Chondrocyte (in vitro differentiated cells): ENCODE data around the gene PTPN5. TPM values are rescaled to one million over a fixed set of nuclear protein-coding genes. Genes with fewer than 3 reads are reported as not detected.

Source experiments
- DNase-seq: peaks from one replicate; pipeline ENCODE4 v3.0.0; 2021; ENCODE audit warnings: mixed read lengths, low spot score
- H3K27ac Mint-ChIP-seq: one replicate; pipeline ENCODE4 v1.8.0; 2021; ENCODE audit warnings: mild to moderate bottlenecking, moderate library complexity, mixed read lengths; ENCODE audit not compliant: unreplicated experiment
- H3K27me3 Mint-ChIP-seq: 2 replicates; pipeline ENCODE4 v1.8.0; 2021; ENCODE audit warnings: low read depth, mixed read lengths
- H3K36me3 Mint-ChIP-seq: 2 replicates; pipeline ENCODE4 v1.8.0; 2021; ENCODE audit warnings: low read depth, mixed read lengths
- H3K4me1 Mint-ChIP-seq: 2 replicates; pipeline ENCODE4 v1.8.0; 2021; ENCODE audit warnings: low read depth, mild to moderate bottlenecking, mixed read lengths
- H3K4me3 Mint-ChIP-seq: one replicate; pipeline ENCODE4 v1.8.0; 2021; ENCODE audit warnings: mild to moderate bottlenecking, moderate library complexity, mixed read lengths; ENCODE audit not compliant: unreplicated experiment
- H3K9me3 Mint-ChIP-seq: 2 replicates; pipeline ENCODE4 v1.8.0; 2021; ENCODE audit warnings: low read depth, mixed read lengths
- total RNA-seq: library from RNA; stranded (reverse); gene quantifications from 3 replicates; pipeline ENCODE4 v1.2.1, GENCODE V29; 2021
- TF ChIP-seq, protein P1 (sequence below): fragments of 200-600 bp; sonication (generic); IDR thresholded peaks from 2 replicates; pipeline ENCODE4 v1.5.0; 2021; ENCODE audit warnings: antibody characterized with exemption, mild to moderate bottlenecking, moderate library complexity

PTPN5 gene
- total RNA-seq, 1 donor from 2014 or later: not detected

DNA sequence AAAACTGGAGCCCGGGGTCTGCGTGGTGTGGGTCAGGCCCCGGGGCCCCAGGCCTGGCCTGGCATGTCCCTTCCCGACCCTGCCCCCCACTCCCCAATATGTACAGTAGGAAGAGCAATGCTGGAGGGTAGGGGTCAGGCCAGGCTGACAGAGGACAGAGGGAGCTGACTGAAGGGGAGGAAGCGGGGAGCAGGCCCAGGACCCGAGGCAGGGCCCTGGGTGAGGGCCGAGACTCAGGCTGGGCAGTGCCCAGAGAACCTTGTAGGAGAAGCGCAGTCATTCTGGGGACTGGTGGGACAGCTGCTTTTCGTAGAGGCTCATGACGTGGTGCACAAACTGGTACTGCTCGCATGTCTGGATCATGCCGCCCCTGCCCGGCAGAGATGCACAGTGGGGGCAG is 62.9 kb downstream of the PTPN5 start:
- Mint-ChIP-seq H3K36me3 (no peaks in the 10 kb centered on the region), H3K4me3 (no peak overlapping the region)

DNA sequence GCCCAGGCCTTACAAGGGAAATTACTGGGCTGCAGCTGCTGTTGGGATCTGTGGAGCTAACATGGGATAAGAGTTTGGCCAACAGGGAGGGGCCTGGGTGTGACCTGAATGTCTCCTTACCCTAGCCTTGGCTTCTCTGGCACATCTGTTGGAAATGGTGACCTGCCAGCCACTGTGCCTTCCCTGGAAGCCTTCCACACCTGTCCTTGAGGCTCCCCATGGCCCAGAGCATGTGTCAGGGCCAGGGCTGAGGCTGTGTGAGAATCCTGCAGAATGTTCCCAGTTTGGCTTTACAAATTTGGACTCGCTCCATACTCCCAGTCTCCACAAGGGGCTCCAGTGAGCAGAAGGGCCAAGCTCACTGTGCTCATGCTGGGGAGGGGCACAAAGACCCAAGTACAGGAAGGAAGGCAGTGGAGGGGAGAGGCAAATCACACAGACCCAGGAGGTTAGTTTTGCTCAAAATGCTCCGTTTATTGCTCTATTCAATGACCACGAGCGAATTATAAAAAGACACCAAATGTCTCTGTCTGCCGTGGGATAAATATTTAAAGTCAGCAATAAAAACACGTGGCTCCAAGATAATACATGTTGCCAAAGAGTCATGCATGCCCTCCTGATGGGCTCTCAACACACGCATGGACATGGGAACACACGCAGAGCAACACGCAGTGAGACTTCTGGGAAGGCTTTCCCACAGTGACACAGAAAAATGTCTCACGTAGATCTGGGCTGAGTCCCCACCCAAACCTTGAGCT is 63.9 kb downstream of the PTPN5 start:
- DNase-seq: no peak
- Mint-ChIP-seq H3K27me3 (no peaks in the 10 kb centered on the region), H3K36me3 (no peaks in the 10 kb centered on the region)

More for the DNA sequence above, 62.9 kb downstream of the PTPN5 start:
- TF ChIP-seq, protein P1, sequence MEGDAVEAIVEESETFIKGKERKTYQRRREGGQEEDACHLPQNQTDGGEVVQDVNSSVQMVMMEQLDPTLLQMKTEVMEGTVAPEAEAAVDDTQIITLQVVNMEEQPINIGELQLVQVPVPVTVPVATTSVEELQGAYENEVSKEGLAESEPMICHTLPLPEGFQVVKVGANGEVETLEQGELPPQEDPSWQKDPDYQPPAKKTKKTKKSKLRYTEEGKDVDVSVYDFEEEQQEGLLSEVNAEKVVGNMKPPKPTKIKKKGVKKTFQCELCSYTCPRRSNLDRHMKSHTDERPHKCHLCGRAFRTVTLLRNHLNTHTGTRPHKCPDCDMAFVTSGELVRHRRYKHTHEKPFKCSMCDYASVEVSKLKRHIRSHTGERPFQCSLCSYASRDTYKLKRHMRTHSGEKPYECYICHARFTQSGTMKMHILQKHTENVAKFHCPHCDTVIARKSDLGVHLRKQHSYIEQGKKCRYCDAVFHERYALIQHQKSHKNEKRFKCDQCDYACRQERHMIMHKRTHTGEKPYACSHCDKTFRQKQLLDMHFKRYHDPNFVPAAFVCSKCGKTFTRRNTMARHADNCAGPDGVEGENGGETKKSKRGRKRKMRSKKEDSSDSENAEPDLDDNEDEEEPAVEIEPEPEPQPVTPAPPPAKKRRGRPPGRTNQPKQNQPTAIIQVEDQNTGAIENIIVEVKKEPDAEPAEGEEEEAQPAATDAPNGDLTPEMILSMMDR: no peak
- H3K4me1 Mint-ChIP-seq: no peaks in the 10 kb centered on the region
- no peaks in the 10 kb centered on the region for H3K9me3 Mint-ChIP-seq
- no peaks in the 10 kb centered on the region for H3K27me3 Mint-ChIP-seq
- H3K27ac Mint-ChIP-seq: no peak overlapping the region
- no peak for DNase-seq

DNA sequence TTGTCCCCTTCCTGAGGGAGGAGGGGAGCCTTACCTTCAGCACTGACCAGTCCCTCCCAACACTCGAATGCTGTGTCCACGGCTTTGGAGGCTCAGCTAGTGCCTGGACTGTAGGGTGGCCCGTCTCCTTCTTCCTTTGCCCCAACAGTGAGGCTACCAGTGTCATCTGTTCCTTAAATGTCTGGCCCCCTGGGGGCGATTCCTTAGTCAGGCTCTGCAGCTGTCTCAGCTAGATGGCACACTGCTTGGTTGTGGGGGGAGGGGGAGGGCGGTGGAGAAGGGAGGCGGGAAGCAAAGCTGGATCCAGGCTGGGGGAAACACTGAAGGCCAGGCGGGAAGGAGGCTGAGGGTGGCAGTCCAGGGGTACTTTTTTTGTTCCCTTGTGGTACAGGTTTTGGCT is 65.6 kb downstream of the PTPN5 start, which contains the start of gene IGSF22:
IGSF22 (minus strand) TSS at position 149 of the 400 bp plus-strand sequence. CDS start 1,952 bp downstream, outside the sequence.
- Mint-ChIP-seq H3K36me3 (no peaks in the 10 kb centered on the region), H3K27ac (no peak within 1 kb of the TSS), H3K9me3 (no peaks in the 10 kb centered on the region), H3K4me3 (no peak within 1 kb of the TSS), H3K27me3 (no peaks in the 10 kb centered on the region), H3K4me1 (peaks cover 10% of the 10 kb centered on the region)
- DNase-seq: no peak
- TF ChIP-seq, protein P1: no peak

More for the DNA sequence above, 63.9 kb downstream of the PTPN5 start:
- H3K4me3 Mint-ChIP-seq: no peak overlapping the region
- H3K4me1 Mint-ChIP-seq: no peaks in the 10 kb centered on the region
- no peak overlapping the region for H3K27ac Mint-ChIP-seq
- TF ChIP-seq, protein P1: peak; percentile 82
- H3K9me3 Mint-ChIP-seq: no peaks in the 10 kb centered on the region

DNA sequence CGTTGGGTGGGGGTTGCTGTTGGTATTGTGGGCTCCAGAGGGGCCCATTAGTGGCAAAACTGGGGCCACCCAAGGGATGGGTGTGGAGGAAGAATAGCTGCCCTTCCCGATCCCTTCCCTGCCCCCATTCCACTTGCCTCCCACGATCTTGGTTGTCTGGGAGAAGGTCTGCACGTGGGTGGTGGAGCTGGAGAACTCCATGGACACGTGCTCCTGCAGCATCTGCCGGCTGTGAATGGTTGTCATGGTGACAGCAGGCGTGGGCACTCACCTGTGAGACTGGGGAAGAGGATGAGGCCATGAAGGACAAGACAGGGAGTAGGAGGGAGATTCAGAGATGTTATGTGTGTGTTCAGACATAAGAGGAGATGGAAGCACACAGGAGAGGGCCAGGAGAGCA is 67.6 kb downstream of the PTPN5 start:
- Mint-ChIP-seq H3K9me3 (no peaks in the 10 kb centered on the region), H3K4me1 (peaks cover 11% of the 10 kb centered on the region), H3K36me3 (no peaks in the 10 kb centered on the region), H3K27ac (no peak overlapping the region), H3K27me3 (no peaks in the 10 kb centered on the region), H3K4me3 (no peak overlapping the region)
- peak; percentile 42 for DNase-seq
- TF ChIP-seq, protein P1: no peak

DNA sequence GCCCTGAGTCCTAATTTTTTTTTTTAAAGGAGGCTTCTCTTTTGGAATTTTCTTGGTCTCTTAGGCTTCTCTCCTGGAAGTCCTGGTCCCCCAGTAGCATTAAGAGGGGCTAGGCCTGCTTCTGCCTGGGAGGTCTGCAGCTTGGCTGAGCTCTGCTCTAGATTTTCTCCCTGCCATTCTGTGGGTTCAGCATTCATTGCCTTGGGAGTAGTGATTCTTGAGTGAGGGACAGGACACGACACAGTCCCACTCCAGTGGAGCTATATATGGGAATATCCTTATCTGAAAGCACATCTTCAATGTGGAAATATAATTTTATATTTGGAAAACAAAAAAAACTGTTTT is 69.3 kb downstream of the PTPN5 start:
- Mint-ChIP-seq H3K9me3 (no peaks in the 10 kb centered on the region), H3K36me3 (no peaks in the 10 kb centered on the region), H3K4me1 (peaks cover 11% of the 10 kb centered on the region), H3K27ac (no peak overlapping the region), H3K27me3 (peaks cover 3% of the 10 kb centered on the region), H3K4me3 (peak overlapping the region; percentile 89)
- DNase-seq: no peak
- TF ChIP-seq, protein P1: peak; percentile 53
